ENCODE results near the gene SUPT20HL2.

DNA sequence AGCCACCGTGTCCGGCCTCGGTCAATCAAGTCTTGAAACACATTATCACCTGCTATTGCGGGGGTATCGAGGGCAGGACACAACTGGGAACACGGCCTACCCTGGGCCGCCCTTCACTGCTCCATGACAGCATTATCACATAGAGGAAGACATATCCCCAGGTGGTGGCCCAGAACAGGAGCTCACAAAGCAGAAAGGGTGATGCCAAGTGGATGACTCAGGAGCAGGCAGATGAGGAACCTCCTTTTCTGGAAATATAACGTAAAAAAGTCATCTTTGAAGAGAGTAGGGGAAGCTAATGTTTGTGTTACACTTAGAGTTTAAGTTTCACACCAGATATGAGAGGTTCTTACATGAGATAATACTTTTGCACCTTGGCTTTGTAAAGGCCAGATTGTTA, 41.2 kb upstream of the SUPT20HL2 start:
- no peak for TF ChIP-seq YY1 (IDR thresholded peaks at IDR 0.05; ENCODE audit: insufficient read depth, insufficient read length)
- TF ChIP-seq ZNF274 (IDR thresholded peaks at IDR 0.05; ENCODE audit: low read depth, low read length) = no peak
